Activated naive CD8-positive, alpha-beta T cell treated with anti-CD3 and anti-CD28 coated beads, Interleukin-2, amount 50 U/mL, for 24 hours (primary cell): ENCODE measurements around the gene DCD.

Experiments used
- ATAC-seq: fragments of 150-1000 bp; cut with Tn5 transposase; one replicate; pipeline ENCODE4 v1.10.0; 2021
- DNase-seq: peaks from one replicate; pipeline ENCODE4 v3.0.0; 2021
- H3K27ac Mint-ChIP-seq: one replicate; pipeline ENCODE4 v1.8.0; 2021; ENCODE audit warnings: mild to moderate bottlenecking, mixed read lengths
- H3K27me3 Mint-ChIP-seq: one replicate; pipeline ENCODE4 v1.8.0; 2021; ENCODE audit warnings: mixed read lengths
- H3K36me3 Mint-ChIP-seq: one replicate; pipeline ENCODE4 v1.8.0; 2021; ENCODE audit warnings: low read depth, mixed read lengths
- H3K4me1 Mint-ChIP-seq: one replicate; pipeline ENCODE4 v1.8.0; 2021; ENCODE audit warnings: mixed read lengths
- H3K4me3 Mint-ChIP-seq: one replicate; pipeline ENCODE4 v1.8.0; 2021; ENCODE audit warnings: mild to moderate bottlenecking, moderate library complexity, mixed read lengths
- H3K9me3 Mint-ChIP-seq: one replicate; pipeline ENCODE4 v1.8.0; 2021; ENCODE audit warnings: mixed read lengths

DCD gene

GRCh38 chr12:54631988-54632728 lies 16.0 kb downstream of the DCD start:
- Mint-ChIP-seq H3K4me3 (no peak overlapping the region), H3K27me3 (peaks cover 26% of the 10 kb centered on the region), H3K4me1 (peaks cover 11% of the 10 kb centered on the region), H3K27ac (peak overlapping the region; percentile 55), H3K9me3 (peaks cover 6% of the 10 kb centered on the region), H3K36me3 (peaks cover under 1% of the 10 kb centered on the region)
- ATAC-seq (peak; percentile 52), DNase-seq (no peak)

- H3K4me1 Mint-ChIP-seq = peaks cover 11% of the 10 kb centered on the region
- no peak for ATAC-seq
- peaks cover 31% of the 10 kb centered on the region for H3K27me3 Mint-ChIP-seq
- H3K4me3 Mint-ChIP-seq = no peak overlapping the region
- no peak overlapping the region for H3K27ac Mint-ChIP-seq
- no peak for DNase-seq
- H3K36me3 Mint-ChIP-seq = peaks cover 4% of the 10 kb centered on the region
- peaks cover 12% of the 10 kb centered on the region for H3K9me3 Mint-ChIP-seq
Measured at GRCh38 chr12:54631551-54631950, 16.6 kb downstream of the DCD start.

- H3K27ac Mint-ChIP-seq = no peak overlapping the region
Measured at GRCh38 chr12:54629925-54630324, 18.2 kb downstream of the DCD start.

GRCh38 chr12:54628186-54628846 lies 19.8 kb downstream of the DCD start:
- peaks cover 13% of the 10 kb centered on the region for H3K9me3 Mint-ChIP-seq
- H3K4me1 Mint-ChIP-seq = peaks cover 11% of the 10 kb centered on the region
- peaks cover 4% of the 10 kb centered on the region for H3K36me3 Mint-ChIP-seq
- ATAC-seq = no peak
- DNase-seq = no peak
- no peak overlapping the region for H3K4me3 Mint-ChIP-seq
- H3K27me3 Mint-ChIP-seq = peaks cover 44% of the 10 kb centered on the region
- no peak overlapping the region for H3K27ac Mint-ChIP-seq

More at GRCh38 chr12:54629925-54630324, 18.2 kb downstream of the DCD start:
- peaks cover 42% of the 10 kb centered on the region for H3K27me3 Mint-ChIP-seq
- ATAC-seq = no peak
- no peak for DNase-seq
- peaks cover 13% of the 10 kb centered on the region for H3K9me3 Mint-ChIP-seq
- H3K4me1 Mint-ChIP-seq = peaks cover 11% of the 10 kb centered on the region
- no peak overlapping the region for H3K4me3 Mint-ChIP-seq
- peaks cover 4% of the 10 kb centered on the region for H3K36me3 Mint-ChIP-seq

- Mint-ChIP-seq H3K4me3 (no peak overlapping the region), H3K4me1 (peaks cover 4% of the 10 kb centered on the region), H3K27ac (no peak overlapping the region), H3K36me3 (peaks cover 4% of the 10 kb centered on the region), H3K9me3 (peaks cover 13% of the 10 kb centered on the region), H3K27me3 (peaks cover 54% of the 10 kb centered on the region)
- DNase-seq (no peak), ATAC-seq (no peak)
Measured at GRCh38 chr12:54627304-54627703, 20.9 kb downstream of the DCD start.

- Mint-ChIP-seq H3K4me3 (no peak overlapping the region), H3K36me3 (peaks cover 4% of the 10 kb centered on the region), H3K4me1 (no peaks in the 10 kb centered on the region), H3K9me3 (peaks cover 13% of the 10 kb centered on the region), H3K27ac (no peak overlapping the region), H3K27me3 (peaks cover 61% of the 10 kb centered on the region)
- ATAC-seq (no peak), DNase-seq (no peak)
Measured at GRCh38 chr12:54625598-54625997, 22.6 kb downstream of the DCD start.

GRCh38 chr12:54624315-54625279 lies 23.6 kb downstream of the DCD start:
- H3K4me1 Mint-ChIP-seq = no peaks in the 10 kb centered on the region

GRCh38 chr12:54622463-54623183 lies 25.5 kb downstream of the DCD start:
- H3K36me3 Mint-ChIP-seq = peaks cover 4% of the 10 kb centered on the region
- no peak overlapping the region for H3K4me3 Mint-ChIP-seq
- DNase-seq (no peak), ATAC-seq (no peak)
- H3K4me1 Mint-ChIP-seq = no peaks in the 10 kb centered on the region
- H3K27me3 Mint-ChIP-seq = peaks cover 56% of the 10 kb centered on the region
- H3K9me3 Mint-ChIP-seq = peaks cover 8% of the 10 kb centered on the region
- no peak overlapping the region for H3K27ac Mint-ChIP-seq

More at GRCh38 chr12:54624315-54625279, 23.6 kb downstream of the DCD start:
- Mint-ChIP-seq H3K9me3 (peaks cover 13% of the 10 kb centered on the region), H3K36me3 (peaks cover 4% of the 10 kb centered on the region), H3K27me3 (peaks cover 58% of the 10 kb centered on the region), H3K27ac (no peak overlapping the region), H3K4me3 (no peak overlapping the region)
- DNase-seq = no peak
- ATAC-seq = no peak

GRCh38 chr12:54616933-54617680 lies 31.1 kb downstream of the DCD start:
- peaks cover 55% of the 10 kb centered on the region for H3K27me3 Mint-ChIP-seq
- no peak overlapping the region for H3K27ac Mint-ChIP-seq
- H3K4me1 Mint-ChIP-seq = peaks cover 7% of the 10 kb centered on the region
- H3K36me3 Mint-ChIP-seq = no peaks in the 10 kb centered on the region
- DNase-seq = no peak
- no peaks in the 10 kb centered on the region for H3K9me3 Mint-ChIP-seq
- ATAC-seq = no peak
- H3K4me3 Mint-ChIP-seq = no peak overlapping the region

GRCh38 chr12:54612225-54612750 lies 35.9 kb downstream of the DCD start:
- Mint-ChIP-seq H3K27me3 (peaks cover 34% of the 10 kb centered on the region), H3K36me3 (no peaks in the 10 kb centered on the region), H3K4me1 (peaks cover 7% of the 10 kb centered on the region), H3K4me3 (no peak overlapping the region), H3K27ac (no peak overlapping the region), H3K9me3 (no peaks in the 10 kb centered on the region)
- no peak for DNase-seq
- ATAC-seq = no peak

GRCh38 chr12:54611715-54612149 lies 36.4 kb downstream of the DCD start:
- ATAC-seq (no peak), DNase-seq (no peak)
- H3K4me1 Mint-ChIP-seq = peaks cover 2% of the 10 kb centered on the region
- no peaks in the 10 kb centered on the region for H3K36me3 Mint-ChIP-seq
- no peak overlapping the region for H3K27ac Mint-ChIP-seq
- H3K27me3 Mint-ChIP-seq = peaks cover 28% of the 10 kb centered on the region
- no peaks in the 10 kb centered on the region for H3K9me3 Mint-ChIP-seq
- no peak overlapping the region for H3K4me3 Mint-ChIP-seq

GRCh38 chr12:54608769-54609168 lies 39.4 kb downstream of the DCD start:
- ATAC-seq = no peak
- Mint-ChIP-seq H3K27me3 (peaks cover 4% of the 10 kb centered on the region), H3K36me3 (no peaks in the 10 kb centered on the region), H3K4me1 (no peaks in the 10 kb centered on the region), H3K27ac (no peak overlapping the region), H3K9me3 (no peaks in the 10 kb centered on the region), H3K4me3 (no peak overlapping the region)
- no peak for DNase-seq

GRCh38 chr12:54608156-54608555 lies 40.0 kb downstream of the DCD start:
- H3K27me3 Mint-ChIP-seq = peaks cover under 1% of the 10 kb centered on the region
- no peaks in the 10 kb centered on the region for H3K36me3 Mint-ChIP-seq
- H3K27ac Mint-ChIP-seq = no peak overlapping the region
- ATAC-seq (no peak), DNase-seq (no peak)
- H3K4me1 Mint-ChIP-seq = peaks cover 2% of the 10 kb centered on the region
- no peak overlapping the region for H3K4me3 Mint-ChIP-seq
- no peaks in the 10 kb centered on the region for H3K9me3 Mint-ChIP-seq
